GM21576 (cell line): ENCODE results near the gene SNED1.
A peak's percentile ranks its signal among the peaks of the same experiment; 100 is the strongest.

Source experiments
- ATAC-seq: cut with Tn5 transposase; IDR thresholded peaks from one replicate; pipeline ENCODE4 v1.9.1; 2021; ENCODE audit warnings: mild to moderate bottlenecking, moderate library complexity; ENCODE audit not compliant: unreplicated experiment

SNED1 gene

DNA sequence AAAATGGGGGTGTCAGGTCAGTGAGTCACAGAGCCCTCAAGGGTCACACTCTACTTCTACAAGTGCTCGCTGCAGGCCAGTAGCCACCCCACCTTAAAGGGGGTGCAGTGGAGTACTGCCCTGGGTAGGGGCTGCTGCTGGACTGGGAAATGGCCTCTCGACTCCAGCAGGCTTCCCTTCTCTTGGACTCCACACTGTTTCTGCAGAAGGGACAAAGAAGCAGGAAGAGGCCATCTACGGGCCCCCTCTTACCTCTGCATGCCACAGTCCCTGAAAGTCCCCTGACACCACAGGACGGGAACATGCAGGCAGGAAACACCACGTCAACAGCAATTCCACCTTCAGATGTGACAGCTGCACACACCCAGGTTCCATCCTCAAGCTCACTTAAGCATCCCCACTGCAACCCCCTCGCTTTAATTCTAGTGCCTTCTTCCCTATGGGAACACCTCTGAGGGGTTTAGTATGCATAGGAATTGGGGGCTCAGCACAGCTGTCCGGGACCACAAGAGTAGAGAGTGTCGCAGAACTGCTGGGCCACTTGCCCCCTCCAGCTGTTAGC, 22.3 kb downstream of the SNED1 start:
- ATAC-seq: no peak

DNA sequence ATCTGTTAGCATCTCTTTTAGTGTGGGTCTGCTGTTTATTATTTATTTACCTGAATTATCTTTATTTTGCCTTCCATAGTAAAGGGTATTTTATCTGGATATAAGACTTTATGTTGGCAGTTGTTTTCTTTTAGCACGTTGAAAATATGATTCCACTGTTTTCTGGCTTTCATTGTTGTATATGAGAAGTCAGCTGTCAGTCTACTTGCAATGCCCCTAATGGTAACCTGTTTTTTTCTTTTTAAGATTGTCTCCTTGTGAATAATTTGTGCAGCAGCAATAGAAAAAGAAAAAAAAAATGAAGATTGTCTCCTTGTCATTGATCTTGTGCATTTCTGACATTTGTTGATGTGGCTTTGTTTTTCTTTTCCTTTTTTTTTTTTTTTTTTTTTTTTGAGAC, 27.2 kb downstream of the SNED1 start:
- no peak for ATAC-seq

DNA sequence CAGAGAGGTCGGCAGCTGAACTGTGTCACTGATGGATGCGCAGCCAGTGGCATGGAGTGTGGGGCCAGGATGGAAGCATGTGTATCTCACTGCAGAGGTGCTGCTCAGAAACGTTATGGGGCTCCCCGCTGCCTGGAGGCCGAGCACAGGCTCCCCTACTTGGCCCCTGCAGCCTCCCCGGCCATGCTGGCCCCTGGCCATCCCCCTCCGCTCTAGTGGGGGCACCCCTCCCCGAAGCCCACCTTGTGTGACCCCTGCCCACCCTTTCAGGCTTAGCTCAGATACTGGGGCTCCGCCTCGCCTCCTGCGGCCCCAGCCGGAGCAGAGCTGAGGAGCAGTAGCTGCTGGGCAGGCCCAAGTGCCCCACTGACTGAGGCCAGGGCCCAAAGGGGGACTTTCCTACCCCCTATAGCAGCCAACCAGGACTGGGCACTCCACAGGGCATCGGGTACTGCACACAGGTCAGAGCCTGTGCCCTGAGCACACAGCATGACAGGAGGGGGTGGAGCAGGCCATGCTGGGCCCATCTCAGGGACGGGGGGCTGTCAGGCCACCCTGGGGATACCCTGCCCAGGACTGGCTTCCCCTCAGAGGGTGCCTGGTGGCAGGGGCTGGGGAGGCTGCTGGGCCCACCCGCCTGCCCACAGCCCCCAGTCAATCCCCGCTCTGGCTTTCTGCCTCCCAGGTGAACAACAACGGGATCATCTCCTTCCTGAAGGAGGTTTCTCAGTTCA, 31.3 kb downstream of the SNED1 start:
- no peak for ATAC-seq

DNA sequence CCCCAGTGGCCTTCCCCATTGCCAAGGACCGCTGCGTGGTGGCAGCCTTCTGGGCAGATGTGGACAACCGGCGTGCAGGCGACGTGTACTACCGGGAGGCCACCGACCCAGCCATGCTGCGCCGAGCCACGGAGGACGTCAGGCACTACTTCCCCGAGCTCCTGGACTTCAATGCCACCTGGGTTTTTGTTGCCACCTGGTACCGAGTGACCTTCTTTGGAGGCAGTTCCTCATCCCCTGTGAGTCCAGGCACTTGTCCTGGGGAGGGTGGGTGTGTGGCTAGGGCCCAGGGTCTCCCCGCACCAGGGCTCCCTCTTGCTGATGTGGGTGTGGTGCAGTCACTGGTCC, 31.9 kb downstream of the SNED1 start:
- ATAC-seq: no peak

DNA sequence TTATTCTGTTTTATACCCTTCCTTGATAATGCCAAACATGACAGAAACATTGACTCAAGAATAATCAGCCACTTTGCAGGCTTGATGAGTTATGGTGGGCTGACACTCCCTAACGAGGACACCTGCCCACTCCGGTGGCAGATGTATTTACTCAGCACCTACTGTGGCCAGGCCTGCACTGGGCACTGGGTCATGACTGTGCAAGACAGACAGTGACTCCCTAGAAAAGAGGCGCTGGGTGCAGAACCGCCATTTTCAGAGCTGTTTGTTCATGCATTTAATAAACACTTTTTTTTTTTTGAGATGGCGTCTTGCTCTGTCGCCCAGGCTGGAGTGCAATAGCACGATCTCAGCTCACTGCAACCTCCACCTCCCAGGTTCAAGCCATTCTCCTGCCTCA, 32.5 kb downstream of the SNED1 start:
- ATAC-seq: no peak

DNA sequence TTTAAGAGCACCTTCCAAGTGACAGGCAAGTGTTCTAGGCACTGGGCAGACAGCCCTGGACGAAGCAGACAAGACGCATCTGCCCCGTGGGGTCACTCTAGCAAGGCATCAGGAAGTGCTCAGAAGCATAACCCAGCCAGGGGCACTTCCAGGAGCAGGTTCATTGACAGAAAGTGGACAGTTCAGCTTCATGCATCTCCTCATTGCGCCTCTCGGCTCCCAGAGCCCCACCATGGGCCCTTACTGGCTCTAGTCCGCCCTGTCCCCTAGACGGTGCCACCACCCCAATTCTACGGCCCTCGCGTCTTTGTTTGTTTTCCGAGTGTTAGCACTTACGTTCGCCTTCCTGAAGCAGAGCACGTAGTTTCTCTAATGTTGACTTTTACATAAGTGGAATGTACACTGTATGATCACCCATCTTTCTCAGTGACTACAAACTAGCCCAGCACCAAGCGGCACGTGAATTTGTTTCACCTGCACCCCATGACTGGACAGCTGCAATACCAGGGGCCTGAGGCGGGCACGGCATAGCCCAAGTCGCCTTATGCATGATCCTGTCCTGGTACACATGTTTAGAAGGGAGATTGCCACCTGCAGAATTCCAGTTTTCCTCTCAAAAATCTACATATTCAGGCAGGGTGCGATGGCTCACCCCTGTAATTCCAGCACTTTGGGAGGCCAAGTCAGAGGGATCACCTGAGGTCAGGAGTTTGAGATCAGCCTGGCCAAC, 33.2 kb downstream of the SNED1 start:
- ATAC-seq: no peak

DNA sequence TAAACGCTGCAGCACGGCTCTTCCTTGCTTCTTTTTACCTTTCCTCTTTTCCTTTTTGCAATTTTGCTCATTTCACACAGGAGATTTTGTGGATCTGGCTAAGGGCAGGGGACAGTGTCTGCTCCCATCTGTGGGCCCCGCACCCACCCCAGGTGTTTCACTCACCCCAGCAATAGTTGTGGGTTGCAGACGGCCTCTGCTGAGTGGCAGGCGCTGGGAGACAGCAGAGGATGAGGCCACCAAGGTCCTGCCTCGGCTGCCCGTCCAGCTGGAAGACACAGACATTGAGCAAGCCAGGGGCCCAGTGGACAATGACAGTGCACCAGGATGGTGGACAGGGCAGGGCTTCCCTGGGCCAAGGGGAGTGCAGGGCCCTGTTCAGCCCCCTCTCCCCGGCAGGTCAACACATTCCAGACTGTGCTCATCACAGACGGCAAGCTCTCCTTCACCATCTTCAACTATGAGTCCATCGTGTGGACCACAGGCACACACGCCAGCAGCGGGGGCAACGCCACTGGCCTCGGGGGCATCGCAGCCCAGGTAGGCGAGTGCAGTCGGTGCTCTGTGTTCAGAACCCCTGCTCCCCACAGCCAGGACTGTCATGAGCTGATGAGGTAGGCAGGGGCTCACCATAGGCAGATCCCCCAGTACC, 35.0 kb downstream of the SNED1 start:
- ATAC-seq: no peak

DNA sequence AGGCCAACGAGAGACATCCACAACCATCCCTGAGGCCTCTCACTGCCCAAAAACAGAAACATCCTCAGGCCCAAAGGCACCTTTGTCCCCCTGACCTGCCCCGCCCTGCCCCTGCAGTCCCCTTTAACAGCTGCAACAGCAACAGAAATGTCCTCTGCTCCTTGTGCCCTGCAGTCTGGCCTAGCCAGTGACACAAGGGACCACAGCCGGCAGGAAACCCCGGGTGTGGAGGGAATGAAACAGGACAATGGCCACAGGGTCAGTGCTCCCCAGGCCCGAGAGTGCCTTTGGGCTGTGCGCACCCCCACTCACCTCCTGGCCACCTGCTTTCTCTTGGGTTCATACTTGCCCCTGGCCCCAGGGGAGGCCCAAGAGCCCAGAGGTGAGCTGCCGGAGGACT, 35.6 kb downstream of the SNED1 start:
- ATAC-seq: no peak

DNA sequence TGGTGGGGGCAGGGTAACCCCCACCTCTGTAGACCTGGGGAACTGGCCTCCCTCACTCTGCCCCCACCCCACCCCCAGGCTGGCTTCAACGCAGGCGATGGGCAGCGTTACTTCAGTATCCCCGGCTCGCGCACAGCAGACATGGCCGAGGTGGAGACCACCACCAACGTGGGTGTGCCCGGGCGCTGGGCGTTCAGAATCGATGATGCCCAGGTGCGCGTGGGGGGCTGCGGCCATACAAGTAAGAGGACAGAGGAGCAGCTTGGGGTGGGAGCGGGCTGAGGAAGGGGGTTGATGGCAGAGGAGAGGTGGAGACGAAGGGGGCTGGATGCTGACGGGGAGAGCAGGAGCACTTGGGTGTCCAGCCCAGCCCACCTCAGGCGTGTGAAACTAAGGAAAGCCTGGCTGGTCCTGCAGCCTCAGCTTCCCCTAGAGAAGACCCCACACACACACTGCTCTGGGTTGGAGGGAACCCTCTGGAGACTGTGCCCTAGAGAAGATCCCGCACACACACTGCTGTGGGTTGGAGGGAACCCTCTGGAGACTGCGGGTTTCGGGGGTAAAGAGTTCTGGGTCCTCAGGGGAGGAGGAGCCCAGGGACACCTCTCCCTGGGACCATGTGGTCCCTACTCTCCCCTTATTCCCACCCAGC, 36.2 kb downstream of the SNED1 start:
- ATAC-seq: no peak

DNA sequence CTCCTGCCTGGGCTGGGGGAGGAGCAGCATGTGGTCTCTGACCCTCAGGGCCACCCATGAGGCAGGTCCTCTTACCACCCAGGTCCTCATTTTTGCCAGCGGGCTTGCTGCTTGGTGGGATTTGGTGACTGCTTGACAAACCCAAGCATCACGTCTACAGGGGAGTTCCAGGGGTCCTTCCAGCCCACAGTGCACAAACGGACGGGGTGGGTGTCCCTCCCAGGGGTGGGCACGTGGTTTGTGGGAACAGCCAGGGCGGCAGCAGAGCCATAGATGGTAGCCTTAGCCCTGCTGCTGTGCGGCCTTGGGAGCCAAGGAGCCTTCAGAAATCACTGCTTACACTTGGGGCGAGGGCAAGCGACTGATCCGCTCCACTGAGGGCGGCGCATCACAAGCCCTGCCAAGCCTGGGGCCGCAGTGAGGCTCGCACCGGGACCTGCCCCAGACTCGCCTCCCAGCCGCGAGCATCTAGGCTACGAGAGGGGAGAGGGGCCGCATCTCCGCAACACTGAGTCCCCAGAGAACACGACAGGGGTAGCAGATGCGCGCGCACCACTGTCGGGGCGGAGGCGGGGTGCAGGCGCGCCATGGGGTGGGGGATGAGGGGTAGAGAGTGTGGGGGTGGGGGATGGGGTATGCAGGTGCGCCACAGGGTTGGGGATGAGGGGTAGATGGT, 36.9 kb downstream of the SNED1 start:
- no peak for ATAC-seq

DNA sequence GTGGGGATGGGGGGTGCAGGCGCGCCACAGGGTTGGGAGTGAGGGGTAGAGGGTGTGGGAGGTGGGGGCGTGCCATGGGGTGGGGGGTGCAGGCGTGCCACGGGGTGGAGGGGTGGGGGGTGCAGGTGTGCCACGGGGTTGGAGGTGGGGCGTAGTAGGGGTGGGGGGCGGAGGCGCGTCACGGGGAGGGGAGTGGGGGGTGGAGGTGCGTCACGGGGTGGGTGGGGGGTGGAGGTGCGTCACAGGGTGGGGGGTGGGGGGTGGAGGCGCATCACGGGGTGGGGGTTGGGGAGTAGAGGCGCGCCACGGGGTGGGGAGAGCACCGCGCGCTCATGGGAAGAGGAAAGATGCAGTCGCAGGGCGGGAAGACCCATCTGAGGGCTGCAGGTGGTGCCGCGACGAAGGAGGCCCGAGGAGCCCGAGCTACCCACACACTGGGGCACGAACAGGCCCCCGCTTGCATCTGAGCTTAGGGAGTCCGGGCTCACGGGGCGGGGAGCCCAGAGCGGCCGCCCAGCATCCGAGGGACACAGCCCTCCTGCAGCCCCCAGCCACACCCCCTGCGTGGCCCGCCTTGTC, 37.5 kb downstream of the SNED1 start:
- no peak for ATAC-seq

DNA sequence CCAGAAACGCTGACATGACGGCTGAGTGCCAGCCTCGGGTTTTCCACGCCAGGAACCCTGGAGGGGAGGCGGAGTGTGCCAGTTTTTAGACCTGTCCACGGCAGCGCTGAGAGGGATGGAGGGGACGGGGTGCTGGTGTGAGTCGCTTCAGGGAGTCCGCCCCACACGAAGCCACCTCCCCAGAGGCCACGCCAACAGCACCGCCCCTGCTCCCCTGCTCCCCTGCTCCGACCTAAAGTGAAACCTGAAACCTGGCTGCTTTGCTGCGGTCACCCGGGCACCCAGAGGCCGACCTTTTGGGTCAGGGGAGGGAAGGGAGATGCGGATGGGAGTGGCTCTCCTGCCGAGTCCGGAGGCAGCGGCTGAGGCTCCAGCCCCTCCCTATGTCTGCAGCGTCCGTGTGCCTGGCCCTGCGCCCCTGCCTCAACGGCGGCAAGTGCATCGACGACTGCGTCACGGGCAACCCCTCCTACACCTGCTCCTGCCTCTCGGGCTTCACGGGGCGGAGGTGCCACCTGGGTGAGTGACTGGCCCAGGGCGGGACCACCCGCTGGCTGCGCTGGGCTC, 38.1 kb downstream of the SNED1 start:
- ATAC-seq: peak; percentile 74

DNA sequence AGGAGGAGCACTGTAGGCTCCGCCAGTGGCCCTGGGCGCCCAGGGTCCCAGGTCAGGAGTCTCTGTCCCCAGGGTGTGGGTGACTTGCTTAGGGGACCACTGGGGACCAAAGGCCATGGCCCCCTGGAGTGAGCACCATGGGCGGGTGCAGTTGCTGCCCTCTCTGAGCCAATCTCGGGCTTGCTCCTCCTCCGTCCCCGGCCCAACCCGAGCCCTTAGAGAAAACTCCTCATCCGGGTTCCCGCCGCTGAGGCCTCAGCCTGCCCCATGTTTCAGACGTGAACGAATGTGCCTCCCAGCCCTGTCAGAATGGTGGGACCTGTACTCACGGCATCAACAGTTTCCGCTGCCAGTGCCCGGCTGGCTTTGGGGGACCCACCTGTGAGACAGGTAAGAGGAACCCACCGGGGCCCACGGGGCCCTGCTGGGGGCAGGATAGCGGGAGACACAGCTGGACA, 38.6 kb downstream of the SNED1 start:
- ATAC-seq: peak; percentile 24

DNA sequence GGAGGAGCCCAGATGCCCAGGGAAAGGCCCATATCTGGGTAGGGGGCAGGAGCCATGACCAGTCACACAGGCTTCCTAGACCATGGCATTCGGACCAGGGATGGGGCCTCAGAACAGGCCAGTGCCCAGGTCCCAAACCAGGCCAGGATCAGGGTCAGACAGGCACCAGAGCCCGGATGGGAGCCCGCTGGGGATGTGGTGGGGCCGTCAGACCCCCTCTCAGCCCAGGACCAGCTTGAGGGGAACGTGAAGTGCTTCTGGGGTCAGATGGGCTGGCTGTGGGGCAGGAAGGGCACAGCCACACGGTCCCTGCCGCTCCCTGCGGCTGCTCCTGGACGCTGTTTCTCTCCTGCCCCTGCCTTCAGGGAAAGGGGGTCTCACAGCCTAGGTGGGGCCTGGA, 39.1 kb downstream of the SNED1 start:
- ATAC-seq: no peak

DNA sequence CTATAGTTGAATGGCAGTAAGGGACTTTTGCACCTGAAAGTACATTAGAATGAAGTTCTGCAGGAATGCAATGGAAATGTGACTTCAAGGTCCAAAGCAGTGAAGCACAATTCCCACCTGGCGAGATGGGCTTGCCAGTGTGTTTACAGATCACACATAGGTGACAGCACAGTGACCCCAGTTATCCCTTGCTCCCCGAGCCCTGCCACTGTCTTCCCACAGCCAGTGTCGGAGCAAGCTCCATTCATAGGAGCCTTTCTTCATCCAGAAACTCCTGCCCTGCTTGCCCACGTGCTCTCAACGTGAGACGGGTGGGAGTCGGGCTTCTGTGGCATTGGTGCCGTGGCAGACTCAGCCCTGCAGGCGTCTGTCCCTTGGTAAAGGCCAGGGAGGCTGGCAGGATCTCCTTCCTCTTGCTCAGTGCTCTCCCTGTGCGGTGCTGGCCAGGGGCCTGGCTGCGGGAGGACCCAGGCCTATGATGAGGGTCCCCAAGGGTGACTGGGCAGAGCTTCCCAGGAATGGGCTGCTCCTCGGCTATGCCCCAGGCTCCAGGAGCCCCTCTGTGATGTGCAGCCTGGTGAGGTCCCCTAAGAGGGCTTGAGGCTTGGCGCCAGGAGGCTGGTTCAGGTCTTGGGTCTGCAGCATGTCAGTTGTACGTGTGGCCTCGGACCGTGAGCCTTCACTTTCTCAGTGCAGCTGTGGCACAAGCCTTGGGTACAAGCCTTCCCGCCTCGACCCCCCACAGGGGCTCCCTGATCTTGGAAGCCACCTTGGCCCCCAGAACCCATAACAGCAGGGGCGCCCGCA, 40.2 kb downstream of the SNED1 start:
- no peak for ATAC-seq

DNA sequence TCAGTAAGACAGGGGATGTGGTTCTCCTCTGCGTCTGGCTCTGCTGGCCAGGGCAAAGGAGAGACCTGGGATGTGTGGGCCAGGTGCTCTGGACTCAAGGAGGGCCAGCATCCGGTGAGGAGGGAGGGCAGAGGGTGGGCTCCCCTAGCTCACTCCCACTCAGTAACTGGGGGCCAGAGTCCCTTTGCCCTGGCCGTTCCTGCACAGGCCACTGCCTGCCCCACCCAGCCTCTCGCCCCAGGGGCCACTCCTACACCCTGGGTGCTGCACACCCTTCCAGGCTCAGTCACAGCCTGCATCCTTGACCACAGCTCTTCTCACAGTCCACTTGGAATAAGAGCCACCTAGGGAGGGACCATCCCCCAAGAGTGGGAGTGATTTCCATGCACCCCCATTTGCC, 41.0 kb downstream of the SNED1 start:
- no peak for ATAC-seq

DNA sequence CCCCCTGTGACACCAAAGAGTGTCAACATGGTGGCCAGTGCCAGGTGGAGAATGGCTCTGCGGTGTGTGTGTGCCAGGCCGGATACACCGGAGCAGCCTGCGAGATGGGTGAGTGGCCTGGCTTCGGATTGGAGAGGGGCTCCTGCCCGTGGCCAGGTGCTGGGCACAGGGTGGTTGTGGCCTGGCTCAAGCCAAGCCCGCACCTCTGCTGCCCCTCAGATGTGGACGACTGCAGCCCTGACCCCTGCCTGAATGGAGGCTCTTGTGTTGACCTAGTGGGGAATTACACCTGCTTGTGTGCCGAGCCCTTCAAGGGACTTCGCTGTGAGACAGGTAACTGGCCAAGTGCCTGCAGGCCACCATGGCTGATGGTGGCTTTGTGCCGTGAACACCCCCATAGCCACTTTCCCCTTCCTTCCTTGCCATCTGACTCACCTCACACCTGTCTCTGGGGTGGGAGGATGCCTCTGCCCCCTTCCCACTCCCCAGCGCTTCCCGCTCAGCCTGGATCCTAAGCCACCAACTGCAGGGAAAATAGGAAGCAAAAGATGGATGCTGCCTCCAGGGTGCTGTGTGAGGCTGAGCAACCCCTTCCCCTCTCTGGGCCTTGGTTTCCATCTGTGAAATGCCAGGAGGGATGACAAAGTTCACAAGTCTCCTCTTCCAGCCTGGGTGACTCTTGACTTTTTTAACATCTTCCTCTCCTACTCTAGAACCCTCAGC, 41.8 kb downstream of the SNED1 start:
- ATAC-seq: no peak

DNA sequence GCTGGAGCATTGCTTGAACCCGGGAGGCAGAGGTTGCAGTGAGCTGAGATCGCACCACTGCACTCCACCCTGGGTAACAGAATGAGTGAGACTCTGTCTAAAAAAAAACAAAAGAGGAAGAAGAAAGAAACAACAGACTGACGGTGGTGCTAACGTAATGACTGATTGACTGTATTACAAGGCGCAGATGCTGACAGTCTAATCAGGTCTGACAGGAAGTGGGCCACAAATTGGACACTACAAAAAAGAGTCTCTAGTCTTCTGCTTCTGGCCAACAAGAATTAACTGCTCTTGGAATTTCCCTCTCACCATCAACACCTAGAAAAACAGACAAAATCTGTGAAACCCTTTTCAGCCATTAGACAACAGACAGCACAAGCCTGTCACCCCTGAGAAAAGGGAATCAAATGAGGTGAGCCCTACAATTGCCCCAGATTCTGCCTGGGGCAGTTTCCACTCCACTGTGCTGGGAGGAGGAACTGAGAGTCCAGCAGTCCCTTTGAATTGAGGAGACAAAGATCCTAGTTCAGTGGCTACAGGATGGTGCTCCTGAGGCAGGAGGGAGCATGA, 43.3 kb downstream of the SNED1 start:
- ATAC-seq: peak; percentile 45
